GM18858 (cell line): Measurements from ENCODE around the gene RASA3.
"Not testable (repeated sequence)": the region's sequence is repeated elsewhere in the genome, so short reads cannot be mapped to it uniquely, and the experiment has no call there.

Source experiments
- ATAC-seq: cut with Tn5 transposase; IDR thresholded peaks from one replicate; pipeline ENCODE4 v1.9.1; 2021; ENCODE audit not compliant: unreplicated experiment

Gene RASA3

GRCh38 chr13:114114006-114114640 lies 18.3 kb downstream of the RASA3 start:
- no peak for ATAC-seq

GRCh38 chr13:114113395-114113794 lies 19.0 kb downstream of the RASA3 start:
- not testable (repeated sequence) for ATAC-seq

GRCh38 chr13:114112826-114113322 lies 19.5 kb downstream of the RASA3 start:
- ATAC-seq: no peak

GRCh38 chr13:114112231-114112825 lies 20.1 kb downstream of the RASA3 start:
- no peak for ATAC-seq

- no peak for ATAC-seq
Measured at GRCh38 chr13:114111577-114111976, 20.8 kb downstream of the RASA3 start.

GRCh38 chr13:114110830-114111189 lies 21.6 kb downstream of the RASA3 start:
- ATAC-seq: not testable (repeated sequence)

GRCh38 chr13:114110091-114110829 lies 22.2 kb downstream of the RASA3 start:
- peak; percentile 49 for ATAC-seq

- no peak for ATAC-seq
Measured at GRCh38 chr13:114109641-114110041, 22.8 kb downstream of the RASA3 start.

- ATAC-seq: no peak
Measured at GRCh38 chr13:114108894-114109293, 23.5 kb downstream of the RASA3 start.

GRCh38 chr13:114108141-114108761 lies 24.2 kb downstream of the RASA3 start:
- no peak for ATAC-seq

GRCh38 chr13:114107686-114108081 lies 24.7 kb downstream of the RASA3 start:
- no peak for ATAC-seq

- ATAC-seq: no peak
Measured at GRCh38 chr13:114106991-114107685, 25.3 kb downstream of the RASA3 start.

GRCh38 chr13:114106526-114106925 lies 25.9 kb downstream of the RASA3 start:
- ATAC-seq: no peak

- ATAC-seq: no peak
Measured at GRCh38 chr13:114105521-114106225, 26.8 kb downstream of the RASA3 start.

GRCh38 chr13:114104655-114105520 lies 27.5 kb downstream of the RASA3 start:
- no peak for ATAC-seq

GRCh38 chr13:114103801-114104654 lies 28.4 kb downstream of the RASA3 start:
- no peak for ATAC-seq

- not testable (repeated sequence) for ATAC-seq
Measured at GRCh38 chr13:114103289-114103621, 29.2 kb downstream of the RASA3 start.

GRCh38 chr13:114102521-114103288 lies 29.7 kb downstream of the RASA3 start:
- ATAC-seq: no peak
